IPS DF 4.7 (cell line): ENCODE results near the gene DRD4.

Source experiments
- DNase-seq: peaks from one replicate; pipeline ENCODE4 v3.0.0-alpha.2; 2013; ENCODE audit warnings: low spot score; ENCODE audit errors: extremely low read depth

Gene DRD4

DNA sequence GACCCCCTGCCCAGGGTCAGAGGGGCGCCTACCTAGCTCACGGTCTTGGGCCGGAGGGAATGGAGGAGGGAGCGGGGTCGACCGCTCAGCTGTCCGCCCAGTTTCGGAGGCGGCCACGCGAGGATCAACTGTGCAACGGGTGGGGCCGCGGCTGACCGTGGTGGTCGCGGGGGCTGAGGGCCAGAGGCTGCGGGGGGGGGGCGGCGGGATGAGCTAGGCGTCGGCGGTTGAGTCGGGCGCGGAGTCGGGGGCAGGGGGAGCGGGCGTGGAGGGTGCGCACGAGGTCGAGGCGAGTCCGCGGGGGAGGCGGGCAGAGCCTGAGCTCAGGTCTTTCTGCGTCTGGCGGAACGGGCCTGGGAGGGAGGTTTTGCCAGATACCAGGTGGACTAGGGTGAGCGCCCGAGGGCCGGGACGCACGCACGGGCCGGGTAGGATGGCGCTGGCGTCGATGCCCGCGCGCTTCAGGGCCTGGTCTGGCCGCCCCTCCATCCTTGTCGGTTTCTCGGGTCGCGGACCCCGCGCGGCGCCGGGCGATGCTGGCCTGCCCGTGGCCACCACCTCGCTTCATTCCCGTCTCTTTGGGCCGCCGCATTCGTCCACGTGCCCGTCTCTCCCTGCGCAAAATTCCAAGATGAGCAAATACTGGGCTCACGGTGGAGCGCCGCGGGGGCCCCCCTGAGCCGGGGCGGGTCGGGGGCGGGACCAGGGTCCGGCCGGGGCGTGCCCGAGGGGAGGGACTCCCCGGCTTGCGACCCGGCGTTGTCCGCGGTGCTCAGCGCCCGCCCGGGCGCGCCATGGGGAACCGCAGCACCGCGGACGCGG, at the start of gene DRD4:
Gene DRD4 (plus strand): TSS at position 759 of the 822 bp plus-strand sequence. CDS start 36 bp downstream, at position 795.
- DNase-seq = no peak

DNA sequence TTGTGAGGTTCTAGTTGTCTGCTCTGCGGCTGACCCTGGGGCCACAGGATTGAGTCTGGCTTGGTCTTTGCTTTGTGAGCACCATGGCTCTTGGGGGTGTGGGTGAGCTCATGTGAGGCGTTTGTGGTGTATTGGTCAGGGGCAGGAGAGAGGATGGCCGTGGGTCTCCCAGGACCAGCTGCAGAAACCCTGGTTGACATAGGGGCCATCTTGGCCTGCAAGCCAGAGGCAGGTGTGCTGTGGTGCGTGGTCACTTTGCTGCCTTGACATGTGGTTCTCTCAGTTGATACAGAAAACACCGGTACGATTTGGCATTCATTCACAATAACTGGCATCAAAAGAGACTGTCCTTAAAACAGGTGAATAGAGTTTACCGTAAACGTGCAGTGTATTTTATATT, 49.5 kb upstream of the DRD4 start:
- no peak for DNase-seq

GRCh38 chr11:587978-588380, 49.1 kb upstream of the DRD4 start:
- no peak for DNase-seq

DNA sequence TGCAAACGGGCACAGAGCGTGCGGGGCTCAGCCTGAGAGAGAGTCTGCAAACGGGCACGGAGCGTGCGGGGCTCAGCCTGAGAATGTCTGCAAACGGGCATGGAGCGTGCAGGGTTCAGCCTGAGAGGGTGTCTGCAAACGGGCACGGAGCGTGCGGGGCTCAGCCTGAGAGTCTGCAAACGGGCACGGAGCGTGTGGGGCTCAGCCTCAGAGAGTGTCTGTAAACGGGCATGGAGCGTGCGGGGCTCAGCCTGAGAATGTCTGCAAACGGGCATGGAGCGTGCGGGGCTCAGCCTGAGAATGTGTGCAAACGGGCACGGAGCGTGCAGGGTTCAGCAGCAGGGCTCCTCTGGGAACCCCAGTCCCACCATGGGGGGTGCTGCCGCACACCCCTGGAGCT, 47.3 kb upstream of the DRD4 start:
- no peak for DNase-seq

DNA sequence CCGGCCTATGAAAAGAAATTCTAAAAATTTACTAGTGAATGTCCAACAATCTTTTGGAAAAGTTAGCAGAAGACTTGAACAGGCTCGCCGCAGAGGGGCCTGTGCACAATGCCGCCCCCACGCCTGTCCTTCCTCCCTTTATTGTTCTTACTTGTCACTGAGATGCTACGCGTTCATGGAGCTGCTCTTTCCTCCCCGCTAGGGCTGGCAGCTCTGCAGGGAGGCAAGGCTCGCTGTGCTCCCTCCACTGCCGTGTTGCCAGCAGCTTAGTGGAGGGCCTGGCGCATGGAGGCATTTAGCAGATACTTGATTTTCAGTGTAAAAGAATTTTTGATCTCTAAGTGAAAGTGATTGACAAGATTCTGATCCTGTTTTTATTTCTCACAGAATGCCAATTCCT, 46.1 kb upstream of the DRD4 start:
- no peak for DNase-seq

- DNase-seq = no peak
Observed at GRCh38 chr11:592501-592900, 44.6 kb upstream of the DRD4 start.

- no peak for DNase-seq
Observed at GRCh38 chr11:592918-593317, 44.2 kb upstream of the DRD4 start.

DNA sequence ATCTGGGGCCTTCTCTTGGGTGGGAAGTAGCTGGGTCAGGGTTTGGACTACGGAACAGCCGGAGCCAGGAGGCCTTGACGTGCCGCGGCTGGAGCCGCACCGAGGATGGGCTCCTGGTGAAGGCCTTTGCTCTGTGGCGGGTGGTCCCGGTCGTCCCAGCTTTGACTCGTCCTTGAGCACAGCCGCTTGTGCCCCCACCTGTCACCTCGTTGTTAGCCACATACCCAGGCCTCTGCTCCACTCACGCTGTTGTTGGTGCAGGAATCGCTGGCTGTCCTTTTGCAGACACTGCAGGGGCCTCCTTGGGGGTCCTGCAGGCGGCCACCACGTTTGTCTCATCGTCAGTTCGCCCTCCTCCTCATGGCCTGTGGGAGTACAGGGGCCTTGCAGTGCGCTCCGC, 43.7 kb upstream of the DRD4 start:
- no peak for DNase-seq

- no peak for DNase-seq
Observed at GRCh38 chr11:595400-595799, 41.7 kb upstream of the DRD4 start.

DNA sequence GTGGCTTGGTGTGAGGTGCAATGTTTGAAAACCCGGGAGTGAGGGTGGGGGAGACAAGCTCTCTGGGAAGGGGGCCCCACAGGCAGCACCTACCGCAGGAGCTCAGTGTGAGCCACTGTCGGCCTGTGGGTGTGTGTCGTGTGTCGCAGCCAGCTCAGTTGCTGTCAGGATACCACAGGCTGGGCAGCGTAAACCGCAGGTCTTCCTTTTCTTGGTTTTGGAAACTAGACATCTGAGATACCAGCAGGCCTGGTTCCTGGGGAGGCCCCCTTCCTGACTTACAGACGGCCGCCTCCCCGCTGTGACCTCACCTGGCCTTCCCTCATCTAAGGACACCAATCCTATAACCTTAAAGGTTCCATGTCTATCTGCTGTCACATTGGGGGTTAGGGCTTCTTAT, 40.7 kb upstream of the DRD4 start:
- DNase-seq = no peak

GRCh38 chr11:597166-597725, 39.8 kb upstream of the DRD4 start:
- no peak for DNase-seq

- DNase-seq = no peak
Observed at GRCh38 chr11:598005-598680, 38.9 kb upstream of the DRD4 start.

GRCh38 chr11:601573-602245, 35.4 kb upstream of the DRD4 start:
- no peak for DNase-seq

GRCh38 chr11:603154-603553, 33.9 kb upstream of the DRD4 start:
- DNase-seq = no peak

GRCh38 chr11:605286-606129, 31.6 kb upstream of the DRD4 start:
- DNase-seq = no peak

DNA sequence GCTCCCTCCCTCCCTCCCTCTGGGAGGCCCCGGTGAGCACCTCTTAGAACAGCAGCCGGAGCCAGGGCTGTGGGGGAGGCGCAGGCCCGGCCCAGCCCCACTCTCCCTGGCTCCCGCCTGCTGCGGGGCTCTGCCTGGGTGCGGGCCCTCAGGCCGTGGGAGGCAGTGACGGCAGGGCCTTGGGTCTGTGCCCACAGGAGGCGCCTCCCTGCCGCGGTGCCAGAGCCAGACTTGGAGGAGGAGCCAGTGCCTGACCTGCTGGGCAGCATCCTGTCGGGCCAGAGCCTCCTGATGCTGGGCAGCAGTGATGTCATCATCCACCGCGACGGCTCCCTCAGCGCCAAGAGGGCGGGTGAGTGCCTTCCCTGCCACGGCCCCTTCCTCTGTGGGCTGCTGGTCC, 30.8 kb upstream of the DRD4 start:
- DNase-seq = no peak

DNA sequence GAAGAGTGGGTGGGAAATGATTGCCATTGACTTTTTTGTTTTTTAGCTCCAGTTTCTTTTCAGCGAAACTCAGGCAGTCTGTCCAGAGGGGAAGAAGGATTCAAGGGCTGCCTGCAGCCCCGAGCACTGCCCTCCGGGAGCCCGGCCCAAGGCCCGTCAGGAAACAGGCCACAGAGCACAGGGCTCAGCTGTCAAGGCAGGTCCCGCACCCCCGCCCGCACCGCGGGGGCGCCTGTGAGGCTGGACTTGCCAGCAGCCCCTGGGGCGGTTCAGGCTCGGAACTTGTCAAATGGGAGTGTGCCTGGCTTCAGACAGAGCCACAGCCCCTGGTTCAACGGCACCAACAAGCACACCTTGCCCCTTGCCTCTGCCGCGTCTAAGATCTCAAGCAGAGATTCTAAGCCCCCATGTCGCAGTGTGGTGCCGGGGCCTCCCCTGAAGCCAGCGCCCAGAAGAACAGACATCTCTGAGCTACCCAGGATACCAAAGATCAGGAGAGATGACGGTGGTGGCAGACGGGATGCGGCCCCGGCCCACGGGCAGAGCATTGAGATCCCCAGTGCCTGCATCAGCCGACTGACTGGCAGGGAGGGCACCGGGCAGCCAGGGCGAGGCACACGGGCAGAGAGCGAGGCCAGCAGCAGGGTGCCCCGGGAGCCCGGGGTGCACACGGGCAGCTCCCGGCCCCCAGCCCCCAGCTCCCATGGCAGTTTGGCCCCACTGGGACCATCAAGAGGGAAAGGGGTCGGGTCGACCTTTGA, 29.9 kb upstream of the DRD4 start:
- no peak for DNase-seq

- no peak for DNase-seq
Observed at GRCh38 chr11:607971-608659, 29.0 kb upstream of the DRD4 start.

GRCh38 chr11:608791-609251, 28.2 kb upstream of the DRD4 start:
- DNase-seq = no peak

GRCh38 chr11:609341-609811, 27.7 kb upstream of the DRD4 start:
- no peak for DNase-seq
